Measurements from ENCODE around the gene SETD2.

SETD2 gene

DNA sequence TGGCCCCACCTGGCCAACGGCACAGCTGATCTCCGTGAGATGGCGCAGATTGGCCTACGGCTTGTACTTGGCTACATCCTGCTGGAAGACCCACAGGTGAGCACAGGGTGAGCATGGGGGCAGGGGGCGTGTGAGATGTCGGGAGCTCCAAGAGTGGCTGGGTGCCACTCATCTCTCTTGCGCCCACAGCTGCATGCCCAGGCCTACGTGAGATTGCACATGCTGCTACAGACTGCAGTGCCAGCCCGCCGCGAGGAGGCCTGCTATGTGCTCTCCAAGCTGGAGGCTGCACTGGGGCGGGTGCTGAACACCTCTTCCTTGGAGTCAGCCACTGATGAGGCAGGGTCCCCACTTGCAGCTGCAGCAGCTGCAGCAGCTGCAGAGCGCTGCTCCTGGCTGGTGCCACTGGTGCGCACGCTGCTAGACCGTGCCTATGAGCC lies 162.2 kb downstream of the SETD2 start:
- Histone ChIP-seq H4K20me1 (ENCODE audit: insufficient read depth, low read length) (peaks cover 3% of the 10 kb centered on the region; the same call in 1 of the 2 replicates), H3K27ac (ENCODE audit: low read length) (peak overlapping the region; percentile 52; the same call in 1 of the 2 replicates), H3K4me1 (ENCODE audit: insufficient read depth, low read length) (no peaks in the 10 kb centered on the region), H3K27me3 (ENCODE audit: insufficient read depth, low read length, poor library complexity) (no peaks in the 10 kb centered on the region), H3K9me3 (ENCODE audit: insufficient read depth, low read length, severe bottlenecking) (no peaks in the 10 kb centered on the region), H3K4me2 (ENCODE audit: insufficient read depth, low read length) (no peak overlapping the region), H3K79me2 (ENCODE audit: insufficient read depth, low read length) (no peaks in the 10 kb centered on the region), H3K36me3 (ENCODE audit: insufficient read depth, low read length) (peaks cover 99% of the 10 kb centered on the region), H3K9ac (ENCODE audit: low read depth, low read length) (no peak overlapping the region), H2AFZ (ENCODE audit: low read depth, low read length) (no peak overlapping the region), H3K4me3 (ENCODE audit: low read depth in 1 of 2, low read length in 2 of 2) (no peak overlapping the region)
- TF ChIP-seq EZH2 (IDR thresholded peaks at IDR 0.05; ENCODE audit: borderline replicate concordance, low read depth, low read length, severe bottlenecking), result no peak
- TF ChIP-seq CTCF (IDR thresholded peaks at IDR 0.05; ENCODE audit: borderline replicate concordance, extremely low read depth, low read length, poor library complexity, severe bottlenecking), result no peak
- ATAC-seq (ENCODE audit: insufficient read depth, low read depth) (no peak), DNase-seq (no peak)

GRCh38 chr3:47000922-47001730 lies 162.8 kb downstream of the SETD2 start:
- ATAC-seq (ENCODE audit: insufficient read depth, low read depth) (no peak), DNase-seq (peak; percentile 41)
- Histone ChIP-seq H2AFZ (ENCODE audit: low read depth, low read length) (no peak overlapping the region), H3K4me3 (ENCODE audit: low read depth in 1 of 2, low read length in 2 of 2) (no peak overlapping the region), H3K27me3 (ENCODE audit: insufficient read depth, low read length, poor library complexity) (no peaks in the 10 kb centered on the region), H4K20me1 (ENCODE audit: insufficient read depth, low read length) (peaks cover 3% of the 10 kb centered on the region; the same call in 1 of the 2 replicates), H3K4me2 (ENCODE audit: insufficient read depth, low read length) (no peak overlapping the region), H3K9me3 (ENCODE audit: insufficient read depth, low read length, severe bottlenecking) (no peaks in the 10 kb centered on the region), H3K4me1 (ENCODE audit: insufficient read depth, low read length) (no peaks in the 10 kb centered on the region), H3K27ac (ENCODE audit: low read length) (peak overlapping the region; percentile 52), H3K36me3 (ENCODE audit: insufficient read depth, low read length) (peaks cover 99% of the 10 kb centered on the region), H3K79me2 (ENCODE audit: insufficient read depth, low read length) (no peaks in the 10 kb centered on the region), H3K9ac (ENCODE audit: low read depth, low read length) (no peak overlapping the region)
- TF ChIP-seq CTCF (IDR thresholded peaks at IDR 0.05; ENCODE audit: borderline replicate concordance, extremely low read depth, low read length, poor library complexity, severe bottlenecking), result no peak
- TF ChIP-seq EZH2 (IDR thresholded peaks at IDR 0.05; ENCODE audit: borderline replicate concordance, low read depth, low read length, severe bottlenecking), result no peak

GRCh38 chr3:47000198-47000815 lies 163.6 kb downstream of the SETD2 start:
- Histone ChIP-seq H3K9me3 (ENCODE audit: insufficient read depth, low read length, severe bottlenecking) (no peaks in the 10 kb centered on the region), H2AFZ (ENCODE audit: low read depth, low read length) (no peak overlapping the region), H3K4me3 (ENCODE audit: low read depth in 1 of 2, low read length in 2 of 2) (no peak overlapping the region), H3K79me2 (ENCODE audit: insufficient read depth, low read length) (no peaks in the 10 kb centered on the region), H3K4me1 (ENCODE audit: insufficient read depth, low read length) (no peaks in the 10 kb centered on the region), H3K9ac (ENCODE audit: low read depth, low read length) (no peak overlapping the region), H3K36me3 (ENCODE audit: insufficient read depth, low read length) (peaks cover 99% of the 10 kb centered on the region), H3K27me3 (ENCODE audit: insufficient read depth, low read length, poor library complexity) (no peaks in the 10 kb centered on the region), H3K4me2 (ENCODE audit: insufficient read depth, low read length) (no peak overlapping the region), H4K20me1 (ENCODE audit: insufficient read depth, low read length) (peaks cover 3% of the 10 kb centered on the region; the same call in 1 of the 2 replicates), H3K27ac (ENCODE audit: low read length) (peak overlapping the region; percentile 56)
- DNase-seq, result no peak
- ATAC-seq (ENCODE audit: insufficient read depth, low read depth), result no peak
- TF ChIP-seq CTCF (IDR thresholded peaks at IDR 0.05; ENCODE audit: borderline replicate concordance, extremely low read depth, low read length, poor library complexity, severe bottlenecking) (no peak), EZH2 (IDR thresholded peaks at IDR 0.05; ENCODE audit: borderline replicate concordance, low read depth, low read length, severe bottlenecking) (no peak)

All from DND-41 (cell line).